CD4-positive, alpha-beta T cell treated with Interleukin-2 at 100 ng/mL for 4 hours (primary cell): ENCODE results near the gene MSI2.

ENCODE experiments used
- DNase-seq: peaks from one replicate; pipeline ENCODE4 v3.0.0-alpha.2; 2020; ENCODE audit warnings: low spot score

The MSI2 gene

GRCh38 chr17:57461082-57461481 lies 204.8 kb downstream of the MSI2 start:
- DNase-seq = no peak

GRCh38 chr17:57462007-57462579 lies 205.8 kb downstream of the MSI2 start:
- DNase-seq = no peak

DNA sequence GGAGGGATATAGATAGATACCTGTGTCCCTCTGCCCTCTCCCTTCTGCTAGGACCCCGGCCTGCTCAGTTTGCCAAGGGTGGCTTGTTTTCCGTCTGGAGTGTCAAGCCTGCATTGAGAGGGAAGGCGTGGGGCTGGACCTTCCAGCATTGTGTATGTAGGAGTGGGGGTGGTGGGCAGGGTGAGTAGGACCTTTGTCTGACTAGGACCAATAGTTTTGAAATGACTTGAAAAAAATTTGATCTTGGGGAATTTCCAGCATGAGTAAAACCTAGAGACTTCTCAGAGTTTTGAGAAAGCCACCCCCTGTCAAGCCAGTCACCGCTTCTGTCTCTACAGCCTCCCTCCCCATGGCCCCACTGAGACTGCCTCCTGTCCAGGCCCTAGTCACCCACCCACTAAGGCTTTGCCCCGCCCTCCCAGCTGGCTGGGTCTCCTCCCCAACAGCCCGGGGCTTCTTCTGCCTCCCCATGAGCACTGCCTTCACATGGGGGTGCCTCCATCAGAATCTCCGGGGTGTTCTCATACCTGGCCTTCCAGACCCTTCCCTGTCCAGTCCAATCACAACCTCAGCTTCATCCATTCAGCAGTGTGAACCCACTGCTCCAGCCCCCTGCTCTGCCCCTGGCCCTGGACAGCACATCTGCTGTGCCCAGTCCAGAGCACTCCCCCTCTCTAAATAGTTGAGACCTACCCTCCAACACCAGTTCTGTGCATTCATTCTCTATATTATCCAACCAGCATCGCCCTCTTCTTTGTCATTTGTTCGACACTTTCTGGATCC lies 207.0 kb downstream of the MSI2 start:
- DNase-seq = peak; percentile 29

GRCh38 chr17:57464191-57464864 lies 208.0 kb downstream of the MSI2 start:
- DNase-seq = no peak

DNA sequence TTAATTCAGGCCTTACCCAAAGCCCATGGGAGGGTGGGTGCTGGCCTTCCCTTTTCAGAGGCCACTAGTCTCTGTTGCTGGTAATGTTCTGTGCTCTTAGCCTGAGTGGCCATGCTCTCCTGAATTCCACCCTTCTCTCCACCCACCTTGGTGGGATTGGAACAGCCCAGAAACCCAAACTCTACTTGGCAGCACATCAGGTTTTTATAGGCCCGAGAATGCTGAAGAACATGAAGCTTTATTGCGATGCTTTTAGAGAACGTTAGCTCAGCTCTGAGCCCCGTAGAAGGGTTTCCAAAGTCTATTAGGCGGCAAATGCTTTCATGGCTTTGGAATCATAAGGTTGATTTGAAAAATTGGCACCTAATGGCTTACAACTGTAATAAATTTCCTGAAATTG lies 209.3 kb downstream of the MSI2 start:
- DNase-seq = no peak

DNA sequence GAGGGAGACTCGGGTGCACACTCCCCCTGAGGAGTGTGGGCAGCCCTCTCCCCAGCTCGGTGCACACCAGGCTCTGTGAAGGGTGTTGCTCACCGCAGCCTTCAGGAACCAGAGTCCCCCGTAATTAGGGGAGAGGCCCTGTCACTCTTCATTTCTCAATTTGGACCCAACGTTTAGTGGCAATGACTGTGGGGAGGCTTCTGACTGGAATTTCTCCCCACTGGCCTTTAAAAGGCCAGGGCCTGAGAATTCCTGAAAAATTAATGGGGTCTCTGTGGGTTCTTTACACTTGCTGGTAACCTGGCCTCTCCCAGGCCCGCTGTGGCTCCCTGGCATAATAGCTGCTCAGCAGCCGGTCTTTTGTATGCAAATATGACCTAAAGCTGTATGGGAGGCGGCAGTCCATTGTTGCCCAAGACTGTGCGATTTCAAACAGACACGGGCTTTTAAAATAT lies 209.7 kb downstream of the MSI2 start:
- DNase-seq = no peak

DNA sequence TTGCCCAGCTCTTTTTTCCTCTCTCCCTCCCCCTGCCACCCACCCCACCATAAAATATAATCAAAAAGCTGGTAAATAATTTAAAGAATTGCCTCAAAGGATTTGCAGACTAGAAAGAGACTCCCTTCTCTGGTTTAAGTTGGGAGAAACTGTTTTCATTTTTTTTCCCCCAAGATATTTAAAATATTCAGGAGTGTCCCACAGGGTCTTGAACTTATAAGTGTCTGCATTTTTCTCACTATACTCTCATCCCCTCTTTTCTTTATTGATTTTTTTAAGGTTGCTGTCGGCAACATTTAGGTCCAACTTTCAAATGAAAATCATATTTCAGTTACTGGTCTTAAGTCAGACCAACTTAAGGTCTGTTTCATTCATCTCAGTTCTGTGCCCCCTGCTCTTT lies 210.2 kb downstream of the MSI2 start:
- DNase-seq = no peak

GRCh38 chr17:57467226-57467625 lies 210.9 kb downstream of the MSI2 start:
- no peak for DNase-seq

GRCh38 chr17:57467801-57468200 lies 211.5 kb downstream of the MSI2 start:
- DNase-seq = no peak

- DNase-seq = no peak
These were observed 212.8 kb downstream of the MSI2 start for GRCh38 chr17:57468932-57469775.

DNA sequence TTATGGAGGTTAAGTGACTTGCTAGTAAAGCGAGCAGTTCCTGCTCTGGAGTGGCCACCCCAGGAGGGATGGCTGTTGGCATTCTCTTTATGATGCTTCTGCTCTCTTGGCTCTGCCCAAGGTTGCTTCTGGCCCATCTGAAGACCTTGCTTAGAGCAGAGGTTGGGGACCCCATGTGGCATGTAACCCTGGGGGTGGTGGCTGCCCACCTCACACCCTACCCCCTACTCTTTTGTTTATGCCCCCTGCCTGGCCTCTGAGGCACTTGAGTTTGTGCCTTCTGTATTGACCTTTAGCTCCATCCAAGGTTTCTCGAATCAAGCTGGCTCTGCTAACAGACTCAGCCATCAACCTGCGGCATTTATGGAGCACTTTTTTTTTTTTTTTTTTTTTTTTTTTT lies 214.6 kb downstream of the MSI2 start:
- DNase-seq = no peak

- no peak for DNase-seq
These were observed 215.6 kb downstream of the MSI2 start for GRCh38 chr17:57471868-57472368.

GRCh38 chr17:57475796-57476195 lies 219.5 kb downstream of the MSI2 start:
- no peak for DNase-seq

- no peak for DNase-seq
These were observed 221.4 kb downstream of the MSI2 start for GRCh38 chr17:57477522-57478362.

DNA sequence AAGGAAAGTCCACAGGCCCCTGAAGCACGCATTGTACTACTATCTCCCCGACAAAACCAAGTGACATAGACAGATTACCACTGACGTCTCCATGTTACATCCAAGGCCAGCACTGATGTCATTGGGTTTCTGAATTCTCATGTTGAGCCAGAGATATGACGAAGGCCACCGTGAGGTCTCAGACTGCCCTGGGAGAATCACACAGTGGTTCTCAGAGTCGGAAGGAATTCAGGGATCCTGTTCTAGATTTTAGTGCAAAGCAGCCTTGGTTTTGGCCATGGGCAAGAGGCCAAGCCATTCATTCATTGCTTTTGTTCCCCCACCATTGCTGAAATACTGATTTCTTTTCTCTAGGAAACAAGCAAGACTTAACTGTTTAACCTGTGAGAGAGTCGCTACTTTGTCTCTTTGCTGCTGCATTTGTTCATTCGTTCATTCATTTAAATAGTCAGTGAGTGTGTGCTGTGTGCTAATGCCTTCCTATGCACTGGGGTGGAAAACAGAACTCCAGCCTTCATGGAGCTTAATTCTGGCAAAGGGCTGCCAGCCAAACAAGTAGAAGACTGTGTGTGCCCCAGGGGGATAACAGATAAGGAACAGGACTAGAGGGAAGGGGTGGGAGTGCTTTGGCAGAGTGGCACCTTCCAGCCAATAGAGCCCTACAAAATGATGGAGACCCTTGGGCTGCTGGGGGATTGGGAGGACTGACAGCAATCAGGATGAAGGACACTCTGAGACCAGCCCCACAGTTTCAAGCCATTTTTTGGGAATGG lies 222.3 kb downstream of the MSI2 start:
- DNase-seq = no peak

DNA sequence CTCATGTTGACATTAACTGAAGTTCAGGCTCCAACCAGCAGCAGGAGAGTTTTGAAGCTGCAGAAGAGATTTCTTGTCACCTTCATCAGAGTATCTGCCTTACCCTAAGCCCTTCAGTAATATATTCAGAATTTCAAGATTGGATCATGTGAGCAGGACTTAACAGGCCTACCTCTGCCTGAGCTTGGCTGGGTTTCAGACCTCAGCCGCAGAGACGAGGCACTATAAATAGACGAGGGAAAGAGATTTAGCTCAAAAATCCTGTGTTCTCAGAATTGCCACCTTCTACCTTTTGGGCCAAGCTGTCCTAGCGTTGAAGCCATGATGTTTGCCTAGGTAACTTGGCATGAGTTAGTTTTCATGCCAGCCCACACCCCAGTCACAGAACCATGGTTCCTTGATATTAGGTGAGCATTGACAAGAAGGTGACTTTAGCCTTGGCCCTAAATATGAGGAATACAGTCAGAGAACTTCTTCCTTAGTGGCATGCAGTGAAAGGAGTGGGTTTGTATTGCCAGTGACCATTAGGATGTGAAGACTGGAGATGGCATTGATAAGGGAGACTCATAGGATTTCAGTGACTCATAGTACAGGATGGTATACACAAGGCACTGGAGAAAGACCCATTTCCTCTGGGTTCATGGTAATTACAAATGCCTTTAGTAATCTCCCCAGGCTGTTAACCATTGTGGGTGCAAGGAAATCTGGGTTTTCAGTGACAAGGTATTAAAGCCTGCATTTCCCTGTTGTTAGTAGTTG lies 224.3 kb downstream of the MSI2 start:
- DNase-seq = no peak

- no peak for DNase-seq
These were observed 225.6 kb downstream of the MSI2 start for GRCh38 chr17:57481910-57482391.

GRCh38 chr17:57482657-57483056 lies 226.3 kb downstream of the MSI2 start:
- DNase-seq = no peak

GRCh38 chr17:57484081-57484666 lies 227.9 kb downstream of the MSI2 start:
- DNase-seq = no peak
